ENCODE measurements around the gene FBXL17.

Gene FBXL17

DNA sequence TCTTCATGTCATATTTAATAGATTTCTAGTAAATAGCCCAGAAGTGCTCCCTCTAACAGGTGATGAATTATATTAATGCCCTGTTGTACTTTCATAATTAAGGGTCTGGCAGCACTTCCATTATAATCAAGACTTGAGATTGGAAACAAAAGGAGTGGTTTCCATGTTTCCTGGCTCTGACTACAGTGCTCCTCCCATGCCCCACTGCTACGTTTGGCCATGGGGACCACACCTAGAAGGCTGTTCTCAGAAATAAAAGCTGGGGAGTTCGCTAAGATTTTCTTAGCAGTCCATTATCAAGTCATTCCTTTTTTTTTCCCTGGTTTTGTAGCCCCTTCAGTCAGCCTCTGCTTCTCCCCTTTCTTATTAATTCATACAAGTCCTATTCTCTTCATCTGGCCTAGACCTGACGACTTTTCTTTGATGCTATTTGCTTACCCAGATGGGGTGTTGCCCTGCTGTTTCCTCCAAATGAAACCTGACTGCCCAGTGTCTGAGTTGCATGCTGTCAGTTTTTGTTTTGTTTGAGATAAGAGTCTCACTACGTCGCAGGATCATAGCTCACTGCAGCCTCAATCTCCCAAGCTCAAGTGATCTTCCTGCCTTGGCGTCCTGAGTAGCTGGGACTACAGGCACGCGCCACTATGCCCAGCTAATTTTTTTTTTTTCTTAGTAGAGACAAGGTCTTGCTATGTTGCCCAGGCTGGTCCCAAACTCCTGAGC is 399.0 kb downstream of the FBXL17 start (continued):
- TF ChIP-seq ZNF214 (tag by site-specific recombination; IDR thresholded peaks at IDR 0.05; ENCODE audit: borderline replicate concordance): no peak
- TF ChIP-seq ZNF423 (tag by site-specific recombination; IDR thresholded peaks at IDR 0.05): no peak
- TF ChIP-seq ZNF549 (tag by site-specific recombination; IDR thresholded peaks at IDR 0.05): peak; percentile 77
- TF ChIP-seq, protein P1, sequence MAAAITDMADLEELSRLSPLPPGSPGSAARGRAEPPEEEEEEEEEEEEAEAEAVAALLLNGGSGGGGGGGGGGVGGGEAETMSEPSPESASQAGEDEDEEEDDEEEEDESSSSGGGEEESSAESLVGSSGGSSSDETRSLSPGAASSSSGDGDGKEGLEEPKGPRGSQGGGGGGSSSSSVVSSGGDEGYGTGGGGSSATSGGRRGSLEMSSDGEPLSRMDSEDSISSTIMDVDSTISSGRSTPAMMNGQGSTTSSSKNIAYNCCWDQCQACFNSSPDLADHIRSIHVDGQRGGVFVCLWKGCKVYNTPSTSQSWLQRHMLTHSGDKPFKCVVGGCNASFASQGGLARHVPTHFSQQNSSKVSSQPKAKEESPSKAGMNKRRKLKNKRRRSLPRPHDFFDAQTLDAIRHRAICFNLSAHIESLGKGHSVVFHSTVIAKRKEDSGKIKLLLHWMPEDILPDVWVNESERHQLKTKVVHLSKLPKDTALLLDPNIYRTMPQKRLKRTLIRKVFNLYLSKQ (tag by site-specific recombination; IDR thresholded peaks at IDR 0.05; ENCODE audit: borderline replicate concordance): no peak
- no peak for TF ChIP-seq ZNF416 (tag by site-specific recombination; IDR thresholded peaks at IDR 0.05)

DNA sequence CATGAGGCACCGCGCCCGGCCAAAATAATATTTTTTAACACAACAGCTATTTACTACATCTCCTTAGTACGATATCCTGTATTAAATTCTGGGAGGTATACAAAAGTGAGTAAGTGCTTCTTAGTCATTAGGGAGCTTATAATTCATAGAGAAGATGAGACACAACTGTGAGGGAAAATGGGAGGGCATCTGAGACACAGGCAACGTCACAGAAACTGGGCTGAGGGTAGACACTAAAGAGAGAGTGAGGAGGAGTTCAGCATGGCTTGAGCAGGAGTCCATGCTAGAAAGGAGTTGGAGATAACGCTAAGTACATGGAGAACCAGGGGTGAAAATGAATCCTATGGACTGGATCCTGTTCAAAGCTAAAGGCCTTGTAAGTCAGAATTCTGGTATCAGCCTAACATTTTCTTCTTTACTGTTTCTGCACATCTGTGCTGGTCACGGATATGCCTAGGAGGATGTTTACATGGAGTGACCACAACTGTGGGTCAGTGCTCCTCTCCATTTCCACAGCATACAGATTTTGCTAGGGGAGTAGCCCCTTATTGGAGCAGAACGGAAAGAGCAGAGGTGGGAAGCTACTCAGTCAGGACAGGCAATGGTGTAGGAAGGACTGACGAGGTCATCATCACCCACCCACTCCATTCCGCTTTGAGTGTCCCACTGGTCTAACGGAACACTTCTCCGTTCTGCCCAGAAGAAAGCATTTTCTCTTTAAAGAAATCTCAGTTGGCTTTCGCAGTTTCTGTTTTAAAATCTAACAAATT is 400.8 kb downstream of the FBXL17 start:
- H3K27ac ChIP-seq (ENCODE audit: extremely low read depth, low read depth, low read length): no peak overlapping the region
- POLR2A ChIA-PET: no interaction called here
- CTCF ChIA-PET: no interaction called here

DNA sequence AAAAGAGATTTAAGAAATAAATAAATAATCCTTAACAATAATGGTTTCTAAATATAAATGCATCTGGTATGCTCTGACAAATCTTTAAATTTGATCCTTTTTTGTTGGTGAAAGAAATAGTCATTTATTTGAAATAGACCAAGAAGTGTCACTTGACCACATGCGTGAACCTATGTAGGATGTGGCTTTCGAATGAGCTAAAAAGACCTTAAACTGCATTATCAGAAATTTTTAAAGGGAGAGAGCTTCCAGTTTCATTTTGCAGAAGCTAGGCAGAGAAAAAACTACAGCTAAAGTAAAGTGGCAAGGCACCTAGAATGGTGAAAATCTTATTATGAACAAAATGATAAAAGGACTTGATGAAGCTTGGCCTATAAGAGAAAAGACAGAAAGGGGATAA is 402.0 kb downstream of the FBXL17 start:
- no peak overlapping the region for H3K27ac ChIP-seq (ENCODE audit: extremely low read depth, low read depth, low read length)
- ChIA-PET POLR2A (no interaction called here), CTCF (interaction anchor here (0.6 to 0.7 kb wide), 3 partner anchors 8 to 220 kb away, joined by 3 to 4 read pairs (median 3); no protein-coding TSS in a partner anchor)
- H3K4me1 ChIP-seq (ENCODE audit: control insufficient read depth, insufficient read depth, low read length): peaks cover 16% of the 10 kb centered on the region
- no peaks in the 10 kb centered on the region for H3K9me3 ChIP-seq (ENCODE audit: control insufficient read depth, insufficient read depth, low read depth, low read length)
- no peaks in the 10 kb centered on the region for H3K36me3 ChIP-seq (ENCODE audit: control insufficient read depth in 2 of 2, insufficient read depth in 1 of 2, low read length in 2 of 2)
- no peak overlapping the region for H3K4me3 ChIP-seq (ENCODE audit: low read depth, low read length)
- TF ChIP-seq ZNF530 (tag by site-specific recombination; IDR thresholded peaks at IDR 0.05; ENCODE audit: low read depth) (no peak), SCRT1 (tag by site-specific recombination; IDR thresholded peaks at IDR 0.05; ENCODE audit: borderline replicate concordance) (no peak), ZNF664 (tag by site-specific recombination; IDR thresholded peaks at IDR 0.05) (no peak), ZNF791 (tag by site-specific recombination; IDR thresholded peaks at IDR 0.05) (no peak), ZNF777 (tag by site-specific recombination; IDR thresholded peaks at IDR 0.05; ENCODE audit: borderline replicate concordance) (no peak), ZNF621 (tag by site-specific recombination; IDR thresholded peaks at IDR 0.05) (no peak), GLI2 (tag by site-specific recombination; IDR thresholded peaks at IDR 0.05; ENCODE audit: borderline replicate concordance, low read depth) (no peak), ZNF600 (tag by site-specific recombination; IDR thresholded peaks at IDR 0.05) (no peak), GLI4 (tag by site-specific recombination; IDR thresholded peaks at IDR 0.05) (no peak), ZNF747 (tag by site-specific recombination; IDR thresholded peaks at IDR 0.05) (no peak), ZNF324 (tag by site-specific recombination; IDR thresholded peaks at IDR 0.05) (no peak)
- TF ChIP-seq, protein P2, sequence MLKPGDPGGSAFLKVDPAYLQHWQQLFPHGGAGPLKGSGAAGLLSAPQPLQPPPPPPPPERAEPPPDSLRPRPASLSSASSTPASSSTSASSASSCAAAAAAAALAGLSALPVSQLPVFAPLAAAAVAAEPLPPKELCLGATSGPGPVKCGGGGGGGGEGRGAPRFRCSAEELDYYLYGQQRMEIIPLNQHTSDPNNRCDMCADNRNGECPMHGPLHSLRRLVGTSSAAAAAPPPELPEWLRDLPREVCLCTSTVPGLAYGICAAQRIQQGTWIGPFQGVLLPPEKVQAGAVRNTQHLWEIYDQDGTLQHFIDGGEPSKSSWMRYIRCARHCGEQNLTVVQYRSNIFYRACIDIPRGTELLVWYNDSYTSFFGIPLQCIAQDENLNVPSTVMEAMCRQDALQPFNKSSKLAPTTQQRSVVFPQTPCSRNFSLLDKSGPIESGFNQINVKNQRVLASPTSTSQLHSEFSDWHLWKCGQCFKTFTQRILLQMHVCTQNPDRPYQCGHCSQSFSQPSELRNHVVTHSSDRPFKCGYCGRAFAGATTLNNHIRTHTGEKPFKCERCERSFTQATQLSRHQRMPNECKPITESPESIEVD (tag by site-specific recombination; IDR thresholded peaks at IDR 0.05): no peak
- TF ChIP-seq, protein P3, sequence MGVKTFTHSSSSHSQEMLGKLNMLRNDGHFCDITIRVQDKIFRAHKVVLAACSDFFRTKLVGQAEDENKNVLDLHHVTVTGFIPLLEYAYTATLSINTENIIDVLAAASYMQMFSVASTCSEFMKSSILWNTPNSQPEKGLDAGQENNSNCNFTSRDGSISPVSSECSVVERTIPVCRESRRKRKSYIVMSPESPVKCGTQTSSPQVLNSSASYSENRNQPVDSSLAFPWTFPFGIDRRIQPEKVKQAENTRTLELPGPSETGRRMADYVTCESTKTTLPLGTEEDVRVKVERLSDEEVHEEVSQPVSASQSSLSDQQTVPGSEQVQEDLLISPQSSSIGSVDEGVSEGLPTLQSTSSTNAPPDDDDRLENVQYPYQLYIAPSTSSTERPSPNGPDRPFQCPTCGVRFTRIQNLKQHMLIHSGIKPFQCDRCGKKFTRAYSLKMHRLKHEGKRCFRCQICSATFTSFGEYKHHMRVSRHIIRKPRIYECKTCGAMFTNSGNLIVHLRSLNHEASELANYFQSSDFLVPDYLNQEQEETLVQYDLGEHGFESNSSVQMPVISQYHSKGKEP (tag by site-specific recombination; IDR thresholded peaks at IDR 0.05): no peak
- TF ChIP-seq, protein P4, sequence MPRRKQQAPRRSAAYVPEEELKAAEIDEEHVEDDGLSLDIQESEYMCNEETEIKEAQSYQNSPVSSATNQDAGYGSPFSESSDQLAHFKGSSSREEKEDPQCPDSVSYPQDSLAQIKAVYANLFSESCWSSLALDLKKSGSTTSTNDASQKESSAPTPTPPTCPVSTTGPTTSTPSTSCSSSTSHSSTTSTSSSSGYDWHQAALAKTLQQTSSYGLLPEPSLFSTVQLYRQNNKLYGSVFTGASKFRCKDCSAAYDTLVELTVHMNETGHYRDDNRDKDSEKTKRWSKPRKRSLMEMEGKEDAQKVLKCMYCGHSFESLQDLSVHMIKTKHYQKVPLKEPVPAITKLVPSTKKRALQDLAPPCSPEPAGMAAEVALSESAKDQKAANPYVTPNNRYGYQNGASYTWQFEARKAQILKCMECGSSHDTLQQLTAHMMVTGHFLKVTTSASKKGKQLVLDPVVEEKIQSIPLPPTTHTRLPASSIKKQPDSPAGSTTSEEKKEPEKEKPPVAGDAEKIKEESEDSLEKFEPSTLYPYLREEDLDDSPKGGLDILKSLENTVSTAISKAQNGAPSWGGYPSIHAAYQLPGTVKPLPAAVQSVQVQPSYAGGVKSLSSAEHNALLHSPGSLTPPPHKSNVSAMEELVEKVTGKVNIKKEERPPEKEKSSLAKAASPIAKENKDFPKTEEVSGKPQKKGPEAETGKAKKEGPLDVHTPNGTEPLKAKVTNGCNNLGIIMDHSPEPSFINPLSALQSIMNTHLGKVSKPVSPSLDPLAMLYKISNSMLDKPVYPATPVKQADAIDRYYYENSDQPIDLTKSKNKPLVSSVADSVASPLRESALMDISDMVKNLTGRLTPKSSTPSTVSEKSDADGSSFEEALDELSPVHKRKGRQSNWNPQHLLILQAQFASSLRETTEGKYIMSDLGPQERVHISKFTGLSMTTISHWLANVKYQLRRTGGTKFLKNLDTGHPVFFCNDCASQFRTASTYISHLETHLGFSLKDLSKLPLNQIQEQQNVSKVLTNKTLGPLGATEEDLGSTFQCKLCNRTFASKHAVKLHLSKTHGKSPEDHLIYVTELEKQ (tag by site-specific recombination; IDR thresholded peaks at IDR 0.05; ENCODE audit: borderline replicate concordance): no peak

More for the DNA sequence above, 400.8 kb downstream of the FBXL17 start:
- no peaks in the 10 kb centered on the region for H3K36me3 ChIP-seq (ENCODE audit: control insufficient read depth in 2 of 2, insufficient read depth in 1 of 2, low read length in 2 of 2)
- H3K4me1 ChIP-seq (ENCODE audit: control insufficient read depth, insufficient read depth, low read length): peaks cover 23% of the 10 kb centered on the region
- no peak overlapping the region for H3K4me3 ChIP-seq (ENCODE audit: low read depth, low read length)
- no peaks in the 10 kb centered on the region for H3K9me3 ChIP-seq (ENCODE audit: control insufficient read depth, insufficient read depth, low read depth, low read length)
- TF ChIP-seq, protein P5, sequence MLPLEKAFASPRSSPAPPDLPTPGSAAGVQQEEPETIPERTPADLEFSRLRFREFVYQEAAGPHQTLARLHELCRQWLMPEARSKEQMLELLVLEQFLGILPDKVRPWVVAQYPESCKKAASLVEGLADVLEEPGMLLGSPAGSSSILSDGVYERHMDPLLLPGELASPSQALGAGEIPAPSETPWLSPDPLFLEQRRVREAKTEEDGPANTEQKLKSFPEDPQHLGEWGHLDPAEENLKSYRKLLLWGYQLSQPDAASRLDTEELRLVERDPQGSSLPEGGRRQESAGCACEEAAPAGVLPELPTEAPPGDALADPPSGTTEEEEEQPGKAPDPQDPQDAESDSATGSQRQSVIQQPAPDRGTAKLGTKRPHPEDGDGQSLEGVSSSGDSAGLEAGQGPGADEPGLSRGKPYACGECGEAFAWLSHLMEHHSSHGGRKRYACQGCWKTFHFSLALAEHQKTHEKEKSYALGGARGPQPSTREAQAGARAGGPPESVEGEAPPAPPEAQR (tag by site-specific recombination; IDR thresholded peaks at IDR 0.05): no peak
- peak; percentile 78 for TF ChIP-seq ZFHX2 (tag by site-specific recombination; conservative IDR thresholded peaks at IDR 0.05)
- peak; percentile 74; the same call in 1 of the 2 replicates for TF ChIP-seq EGR2 (tag by site-specific recombination; IDR thresholded peaks at IDR 0.05; ENCODE audit: low read depth)
